ENCODE data around the gene LRRC8A.
"Not testable (repeated sequence)": the region's sequence is repeated elsewhere in the genome, so short reads cannot be mapped to it uniquely, and the experiment has no call there.

The LRRC8A gene

GRCh38 chr9:128870941-128871265 is 11.0 kb upstream of the LRRC8A start:
- H3K9me3 ChIP-seq (ENCODE audit: control insufficient read depth, low read length); H3K4me3 ChIP-seq (ENCODE audit: low read length); DNase-seq (ENCODE audit: low read depth); H3K36me3 ChIP-seq (ENCODE audit: control insufficient read depth, insufficient read depth, low read length, severe bottlenecking); H3K27me3 ChIP-seq (replicated peaks; ENCODE audit: control insufficient read depth, insufficient read depth, low read length); H3K4me1 ChIP-seq (ENCODE audit: control insufficient read depth, insufficient read depth, low read length); H3K9ac ChIP-seq (ENCODE audit: low read length): not testable (repeated sequence)

- no peak for DNase-seq (ENCODE audit: low read depth)
- no peak overlapping the region for H3K9ac ChIP-seq (ENCODE audit: low read length)
- H3K36me3 ChIP-seq (ENCODE audit: control insufficient read depth, insufficient read depth, low read length, severe bottlenecking): no peaks in the 10 kb centered on the region
- H3K4me3 ChIP-seq (ENCODE audit: low read length): no peak overlapping the region
- H3K27me3 ChIP-seq (replicated peaks; ENCODE audit: control insufficient read depth, insufficient read depth, low read length): no peaks in the 10 kb centered on the region
- H3K9me3 ChIP-seq (ENCODE audit: control insufficient read depth, low read length): no peaks in the 10 kb centered on the region
- H3K4me1 ChIP-seq (ENCODE audit: control insufficient read depth, insufficient read depth, low read length): peaks cover 7% of the 10 kb centered on the region
Measured at GRCh38 chr9:128877852-128878251, 4.1 kb upstream of the LRRC8A start.

GRCh38 chr9:128882677-128883603 is 1.0 kb downstream of the LRRC8A start:
- peaks cover 15% of the 10 kb centered on the region for H3K4me1 ChIP-seq (ENCODE audit: control insufficient read depth, insufficient read depth, low read length)
- peak; percentile 37 for DNase-seq (ENCODE audit: low read depth)
- no peaks in the 10 kb centered on the region for H3K27me3 ChIP-seq (replicated peaks; ENCODE audit: control insufficient read depth, insufficient read depth, low read length)
- H3K4me3 ChIP-seq (ENCODE audit: low read length): peak overlapping the region; percentile 95
- peak overlapping the region; percentile 94 for H3K9ac ChIP-seq (ENCODE audit: low read length)
- no peaks in the 10 kb centered on the region for H3K9me3 ChIP-seq (ENCODE audit: control insufficient read depth, low read length)
- peaks cover 11% of the 10 kb centered on the region for H3K36me3 ChIP-seq (ENCODE audit: control insufficient read depth, insufficient read depth, low read length, severe bottlenecking)

- peaks cover 21% of the 10 kb centered on the region for H3K36me3 ChIP-seq (ENCODE audit: control insufficient read depth, insufficient read depth, low read length, severe bottlenecking)
- no peaks in the 10 kb centered on the region for H3K27me3 ChIP-seq (replicated peaks; ENCODE audit: control insufficient read depth, insufficient read depth, low read length)
- no peak for DNase-seq (ENCODE audit: low read depth)
- H3K4me1 ChIP-seq (ENCODE audit: control insufficient read depth, insufficient read depth, low read length): peaks cover 15% of the 10 kb centered on the region
- no peaks in the 10 kb centered on the region for H3K9me3 ChIP-seq (ENCODE audit: control insufficient read depth, low read length)
- no peak overlapping the region for H3K4me3 ChIP-seq (ENCODE audit: low read length)
- no peak overlapping the region for H3K9ac ChIP-seq (ENCODE audit: low read length)
Measured at GRCh38 chr9:128884164-128884563, 2.2 kb downstream of the LRRC8A start.

- H3K27me3 ChIP-seq (replicated peaks; ENCODE audit: control insufficient read depth, insufficient read depth, low read length): no peaks in the 10 kb centered on the region
- no peak for DNase-seq (ENCODE audit: low read depth)
- no peak overlapping the region for H3K4me3 ChIP-seq (ENCODE audit: low read length)
- H3K4me1 ChIP-seq (ENCODE audit: control insufficient read depth, insufficient read depth, low read length): peaks cover 20% of the 10 kb centered on the region
- peaks cover 22% of the 10 kb centered on the region for H3K36me3 ChIP-seq (ENCODE audit: control insufficient read depth, insufficient read depth, low read length, severe bottlenecking)
- H3K9me3 ChIP-seq (ENCODE audit: control insufficient read depth, low read length): no peaks in the 10 kb centered on the region
- H3K9ac ChIP-seq (ENCODE audit: low read length): no peak overlapping the region
Measured at GRCh38 chr9:128885376-128885775, 3.4 kb downstream of the LRRC8A start.

- no peak for DNase-seq (ENCODE audit: low read depth)
- Histone ChIP-seq H3K9me3 (ENCODE audit: control insufficient read depth, low read length) (no peaks in the 10 kb centered on the region), H3K4me3 (ENCODE audit: low read length) (no peak overlapping the region), H3K4me1 (ENCODE audit: control insufficient read depth, insufficient read depth, low read length) (peaks cover 24% of the 10 kb centered on the region), H3K27me3 (replicated peaks; ENCODE audit: control insufficient read depth, insufficient read depth, low read length) (no peaks in the 10 kb centered on the region), H3K36me3 (ENCODE audit: control insufficient read depth, insufficient read depth, low read length, severe bottlenecking) (peaks cover 22% of the 10 kb centered on the region), H3K9ac (ENCODE audit: low read length) (no peak overlapping the region)
Measured at GRCh38 chr9:128885798-128886197, 3.9 kb downstream of the LRRC8A start.

- no peak for DNase-seq (ENCODE audit: low read depth)
- Histone ChIP-seq H3K4me1 (ENCODE audit: control insufficient read depth, insufficient read depth, low read length) (peaks cover 26% of the 10 kb centered on the region), H3K36me3 (ENCODE audit: control insufficient read depth, insufficient read depth, low read length, severe bottlenecking) (peaks cover 22% of the 10 kb centered on the region), H3K9me3 (ENCODE audit: control insufficient read depth, low read length) (no peaks in the 10 kb centered on the region), H3K9ac (ENCODE audit: low read length) (peak overlapping the region; percentile 9), H3K27me3 (replicated peaks; ENCODE audit: control insufficient read depth, insufficient read depth, low read length) (no peaks in the 10 kb centered on the region), H3K4me3 (ENCODE audit: low read length) (no peak overlapping the region)
Measured at GRCh38 chr9:128886211-128886891, 4.4 kb downstream of the LRRC8A start.

- no peak overlapping the region for H3K4me3 ChIP-seq (ENCODE audit: low read length)
- H3K36me3 ChIP-seq (ENCODE audit: control insufficient read depth, insufficient read depth, low read length, severe bottlenecking): peaks cover 22% of the 10 kb centered on the region
- no peaks in the 10 kb centered on the region for H3K9me3 ChIP-seq (ENCODE audit: control insufficient read depth, low read length)
- no peak for DNase-seq (ENCODE audit: low read depth)
- H3K27me3 ChIP-seq (replicated peaks; ENCODE audit: control insufficient read depth, insufficient read depth, low read length): no peaks in the 10 kb centered on the region
- peaks cover 32% of the 10 kb centered on the region for H3K4me1 ChIP-seq (ENCODE audit: control insufficient read depth, insufficient read depth, low read length)
- H3K9ac ChIP-seq (ENCODE audit: low read length): no peak overlapping the region
Measured at GRCh38 chr9:128887049-128887448, 5.1 kb downstream of the LRRC8A start.

- peaks cover 22% of the 10 kb centered on the region for H3K36me3 ChIP-seq (ENCODE audit: control insufficient read depth, insufficient read depth, low read length, severe bottlenecking)
- H3K9ac ChIP-seq (ENCODE audit: low read length): no peak overlapping the region
- peaks cover 40% of the 10 kb centered on the region for H3K4me1 ChIP-seq (ENCODE audit: control insufficient read depth, insufficient read depth, low read length)
- no peaks in the 10 kb centered on the region for H3K9me3 ChIP-seq (ENCODE audit: control insufficient read depth, low read length)
- H3K4me3 ChIP-seq (ENCODE audit: low read length): no peak overlapping the region
- no peak for DNase-seq (ENCODE audit: low read depth)
- H3K27me3 ChIP-seq (replicated peaks; ENCODE audit: control insufficient read depth, insufficient read depth, low read length): no peaks in the 10 kb centered on the region
Measured at GRCh38 chr9:128887914-128888350, 6.0 kb downstream of the LRRC8A start.

GRCh38 chr9:128891321-128892220 is 9.6 kb downstream of the LRRC8A start:
- Histone ChIP-seq H3K9me3 (ENCODE audit: control insufficient read depth, low read length) (no peaks in the 10 kb centered on the region), H3K9ac (ENCODE audit: low read length) (peak overlapping the region; percentile 8), H3K4me3 (ENCODE audit: low read length) (no peak overlapping the region), H3K27me3 (replicated peaks; ENCODE audit: control insufficient read depth, insufficient read depth, low read length) (no peaks in the 10 kb centered on the region), H3K4me1 (ENCODE audit: control insufficient read depth, insufficient read depth, low read length) (peaks cover 41% of the 10 kb centered on the region), H3K36me3 (ENCODE audit: control insufficient read depth, insufficient read depth, low read length, severe bottlenecking) (peaks cover 26% of the 10 kb centered on the region)
- DNase-seq (ENCODE audit: low read depth): no peak
